Measurements from ENCODE around the gene AKAP13. TPM values are rescaled to one million over a fixed set of nuclear protein-coding genes. Genes with fewer than 3 reads are reported as not detected.

Gene AKAP13
- total and polyA plus RNA-seq, 2 of the 13 experiments (the other 11 are each of a cell fraction or from before 2014, with no cell fraction given) = 6.7 to 27.1 TPM

GRCh38 chr15:85412956-85413854, 32.8 kb downstream of the AKAP13 start (continued):
- TF ChIP-seq ZNF609 (CRISPR knock-in tag; IDR thresholded peaks at IDR 0.05; ENCODE audit: borderline replicate concordance) (peak; percentile 48; the same call in 1 of the 2 replicates), XRCC5 (optimal IDR thresholded peaks at IDR 0.05; ENCODE audit: low read length) (peak; percentile 61), PAXIP1 (CRISPR knock-in tag; conservative IDR thresholded peaks at IDR 0.05) (peak; percentile 72), NFYB (CRISPR knock-in tag; IDR thresholded peaks at IDR 0.05) (no peak), SP5 (CRISPR knock-in tag; IDR thresholded peaks at IDR 0.05; ENCODE audit: borderline replicate concordance, low read depth) (0 out of 2 replicates have a peak, but pooled peaks have one; percentile 24), ZNF781 (CRISPR knock-in tag; IDR thresholded peaks at IDR 0.05; ENCODE audit: borderline replicate concordance, not compliant biosample characterization) (no peak), ZNF205 (CRISPR knock-in tag; IDR thresholded peaks at IDR 0.05) (no peak), PBX2 (CRISPR knock-in tag; IDR thresholded peaks at IDR 0.05) (no peak), MIER2 (CRISPR knock-in tag; IDR thresholded peaks at IDR 0.05) (0 out of 2 replicates have a peak, but pooled peaks have one; percentile 42), HMG20B (CRISPR knock-in tag; conservative IDR thresholded peaks at IDR 0.05) (no peak), SP140L (CRISPR knock-in tag; IDR thresholded peaks at IDR 0.05; ENCODE audit: borderline replicate concordance) (no peak), ZFX (CRISPR knock-in tag; IDR thresholded peaks at IDR 0.05; ENCODE audit: low read depth) (peak; percentile 48; the same call in 1 of the 2 replicates), ETV5 (CRISPR knock-in tag; IDR thresholded peaks at IDR 0.05; ENCODE audit: borderline replicate concordance) (peak; percentile 97), GABPA (IDR thresholded peaks at IDR 0.05; ENCODE audit: low read depth, low read length) (no peak), GABPA (CRISPR knock-in tag; IDR thresholded peaks at IDR 0.05; ENCODE audit: low read depth) (peak; percentile 76), FOXO1 (CRISPR knock-in tag; IDR thresholded peaks at IDR 0.05) (0 out of 2 replicates have a peak, but pooled peaks have one; percentile 57), ZNF614 (CRISPR knock-in tag; IDR thresholded peaks at IDR 0.05; ENCODE audit: borderline replicate concordance) (peak; percentile 80), NR2F2 (IDR thresholded peaks at IDR 0.05; ENCODE audit: borderline replicate concordance, low read depth) (peak; percentile 79), CENPT (CRISPR knock-in tag; IDR thresholded peaks at IDR 0.05; ENCODE audit: low read depth) (no peak)
